Measurements from ENCODE around the gene SLC2A5. TPM values are rescaled to one million over a fixed set of nuclear protein-coding genes. Genes with fewer than 3 reads are reported as not detected.

SLC2A5 gene
- polyA plus RNA-seq (2012; ENCODE audit: insufficient read depth, insufficient read length) = not detected

GRCh38 chr1:9069326-9070100, at the start of gene SLC2A5:
SLC2A5 (minus strand) TSS chr1:9069635; CDS start chr1:9069536, 99 bp downstream.
- no peak within 1 kb of the TSS for H3K4me3 ChIP-seq (ENCODE audit: low read length)
- no peak for DNase-seq (ENCODE audit: low read depth, low spot score)

GRCh38 chr1:9118186-9118585, 48.8 kb upstream of the SLC2A5 start:
- H3K4me3 ChIP-seq (ENCODE audit: low read length) = no peak overlapping the region
- DNase-seq (ENCODE audit: low read depth, low spot score) = no peak

GRCh38 chr1:9115351-9116205, 46.1 kb upstream of the SLC2A5 start:
- no peak overlapping the region for H3K4me3 ChIP-seq (ENCODE audit: low read length)
- DNase-seq (ENCODE audit: low read depth, low spot score) = no peak

- no peak overlapping the region for H3K4me3 ChIP-seq (ENCODE audit: low read length)
- no peak for DNase-seq (ENCODE audit: low read depth, low spot score)
Observed at GRCh38 chr1:9112961-9113880, 43.8 kb upstream of the SLC2A5 start.

GRCh38 chr1:9111957-9112356, 42.5 kb upstream of the SLC2A5 start:
- DNase-seq (ENCODE audit: low read depth, low spot score) = no peak
- H3K4me3 ChIP-seq (ENCODE audit: low read length) = no peak overlapping the region

GRCh38 chr1:9111357-9111691, 41.9 kb upstream of the SLC2A5 start:
- no peak overlapping the region for H3K4me3 ChIP-seq (ENCODE audit: low read length)
- no peak for DNase-seq (ENCODE audit: low read depth, low spot score)

GRCh38 chr1:9110669-9111356, 41.4 kb upstream of the SLC2A5 start:
- peak; percentile 80 for DNase-seq (ENCODE audit: low read depth, low spot score)
- no peak overlapping the region for H3K4me3 ChIP-seq (ENCODE audit: low read length)

GRCh38 chr1:9108056-9108665, 38.7 kb upstream of the SLC2A5 start:
- DNase-seq (ENCODE audit: low read depth, low spot score) = no peak

GRCh38 chr1:9107136-9107535, 37.7 kb upstream of the SLC2A5 start:
- no peak for DNase-seq (ENCODE audit: low read depth, low spot score)
- no peak overlapping the region for H3K4me3 ChIP-seq (ENCODE audit: low read length)

More at GRCh38 chr1:9108056-9108665, 38.7 kb upstream of the SLC2A5 start:
- no peak overlapping the region for H3K4me3 ChIP-seq (ENCODE audit: low read length)

GRCh38 chr1:9106286-9106685, 36.9 kb upstream of the SLC2A5 start:
- no peak for DNase-seq (ENCODE audit: low read depth, low spot score)

GRCh38 chr1:9105336-9105867, 36.0 kb upstream of the SLC2A5 start:
- no peak overlapping the region for H3K4me3 ChIP-seq (ENCODE audit: low read length)
- no peak for DNase-seq (ENCODE audit: low read depth, low spot score)

More at GRCh38 chr1:9106286-9106685, 36.9 kb upstream of the SLC2A5 start:
- H3K4me3 ChIP-seq (ENCODE audit: low read length) = no peak overlapping the region

- DNase-seq (ENCODE audit: low read depth, low spot score) = no peak
- no peak overlapping the region for H3K4me3 ChIP-seq (ENCODE audit: low read length)
Observed at GRCh38 chr1:9101510-9102146, 32.2 kb upstream of the SLC2A5 start.

- DNase-seq (ENCODE audit: low read depth, low spot score) = no peak
- no peak overlapping the region for H3K4me3 ChIP-seq (ENCODE audit: low read length)
Observed at GRCh38 chr1:9100471-9101043, 31.1 kb upstream of the SLC2A5 start.

GRCh38 chr1:9099555-9099954, 30.1 kb upstream of the SLC2A5 start:
- H3K4me3 ChIP-seq (ENCODE audit: low read length) = no peak overlapping the region
- DNase-seq (ENCODE audit: low read depth, low spot score) = no peak

GRCh38 chr1:9097947-9098705, 28.7 kb upstream of the SLC2A5 start:
- DNase-seq (ENCODE audit: low read depth, low spot score) = no peak

GRCh38 chr1:9095818-9096217, 26.4 kb upstream of the SLC2A5 start:
- H3K4me3 ChIP-seq (ENCODE audit: low read length) = no peak overlapping the region
- no peak for DNase-seq (ENCODE audit: low read depth, low spot score)

More at GRCh38 chr1:9097947-9098705, 28.7 kb upstream of the SLC2A5 start:
- no peak overlapping the region for H3K4me3 ChIP-seq (ENCODE audit: low read length)
